Activated CD4-positive, alpha-beta T cell treated with anti-CD3 and anti-CD28 coated beads for 48 hours (primary cell): Measurements from ENCODE around the gene PLXND1.
"Not testable (repeated sequence)": the region's sequence is repeated elsewhere in the genome, so short reads cannot be mapped to it uniquely, and the experiment has no call there.

Source experiments
- DNase-seq: peaks from one replicate; pipeline ENCODE4 v3.0.0-alpha.2; 2020

The PLXND1 gene, protein sequence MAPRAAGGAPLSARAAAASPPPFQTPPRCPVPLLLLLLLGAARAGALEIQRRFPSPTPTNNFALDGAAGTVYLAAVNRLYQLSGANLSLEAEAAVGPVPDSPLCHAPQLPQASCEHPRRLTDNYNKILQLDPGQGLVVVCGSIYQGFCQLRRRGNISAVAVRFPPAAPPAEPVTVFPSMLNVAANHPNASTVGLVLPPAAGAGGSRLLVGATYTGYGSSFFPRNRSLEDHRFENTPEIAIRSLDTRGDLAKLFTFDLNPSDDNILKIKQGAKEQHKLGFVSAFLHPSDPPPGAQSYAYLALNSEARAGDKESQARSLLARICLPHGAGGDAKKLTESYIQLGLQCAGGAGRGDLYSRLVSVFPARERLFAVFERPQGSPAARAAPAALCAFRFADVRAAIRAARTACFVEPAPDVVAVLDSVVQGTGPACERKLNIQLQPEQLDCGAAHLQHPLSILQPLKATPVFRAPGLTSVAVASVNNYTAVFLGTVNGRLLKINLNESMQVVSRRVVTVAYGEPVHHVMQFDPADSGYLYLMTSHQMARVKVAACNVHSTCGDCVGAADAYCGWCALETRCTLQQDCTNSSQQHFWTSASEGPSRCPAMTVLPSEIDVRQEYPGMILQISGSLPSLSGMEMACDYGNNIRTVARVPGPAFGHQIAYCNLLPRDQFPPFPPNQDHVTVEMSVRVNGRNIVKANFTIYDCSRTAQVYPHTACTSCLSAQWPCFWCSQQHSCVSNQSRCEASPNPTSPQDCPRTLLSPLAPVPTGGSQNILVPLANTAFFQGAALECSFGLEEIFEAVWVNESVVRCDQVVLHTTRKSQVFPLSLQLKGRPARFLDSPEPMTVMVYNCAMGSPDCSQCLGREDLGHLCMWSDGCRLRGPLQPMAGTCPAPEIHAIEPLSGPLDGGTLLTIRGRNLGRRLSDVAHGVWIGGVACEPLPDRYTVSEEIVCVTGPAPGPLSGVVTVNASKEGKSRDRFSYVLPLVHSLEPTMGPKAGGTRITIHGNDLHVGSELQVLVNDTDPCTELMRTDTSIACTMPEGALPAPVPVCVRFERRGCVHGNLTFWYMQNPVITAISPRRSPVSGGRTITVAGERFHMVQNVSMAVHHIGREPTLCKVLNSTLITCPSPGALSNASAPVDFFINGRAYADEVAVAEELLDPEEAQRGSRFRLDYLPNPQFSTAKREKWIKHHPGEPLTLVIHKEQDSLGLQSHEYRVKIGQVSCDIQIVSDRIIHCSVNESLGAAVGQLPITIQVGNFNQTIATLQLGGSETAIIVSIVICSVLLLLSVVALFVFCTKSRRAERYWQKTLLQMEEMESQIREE (N-terminal part only)

DNA sequence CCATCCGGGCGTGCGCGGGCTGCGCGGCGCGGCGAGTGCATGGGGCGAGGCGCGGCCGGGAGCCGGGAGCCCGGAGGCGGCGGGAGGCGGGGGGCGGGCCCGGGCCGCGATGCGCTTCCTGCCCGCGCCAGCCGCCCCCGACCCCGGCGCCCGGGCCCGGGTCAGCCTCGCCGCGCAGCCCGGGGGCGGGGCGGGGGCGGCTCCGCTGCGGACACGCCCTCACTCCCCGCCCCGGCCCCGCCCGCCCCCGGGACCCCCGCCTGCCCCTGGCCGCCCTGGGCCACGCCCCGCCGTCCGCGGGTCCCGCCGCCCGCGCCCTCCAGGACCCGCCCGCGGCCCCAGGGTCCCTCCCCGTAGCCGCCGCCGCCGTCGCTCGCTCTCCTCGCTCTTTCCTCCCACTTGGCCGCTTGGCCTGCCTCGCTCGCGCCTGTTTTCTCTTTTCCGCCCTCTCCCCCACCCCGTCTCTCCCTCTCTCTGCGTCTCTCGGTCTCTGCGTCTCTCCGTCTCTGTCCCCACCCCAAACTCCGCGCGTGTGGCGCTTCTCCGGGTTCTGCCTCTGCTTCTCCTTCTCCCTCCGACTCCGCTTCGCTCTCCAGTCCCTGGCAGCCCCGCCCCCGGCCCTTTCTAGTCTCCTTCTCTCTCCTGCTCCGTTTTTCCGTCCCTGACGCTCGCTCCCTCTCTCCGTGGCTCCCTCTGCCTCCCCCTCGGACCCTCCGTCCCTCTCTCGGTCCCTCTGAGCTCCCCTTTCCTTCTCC is at the start of gene PLXND1:
Gene PLXND1, minus strand, starts transcription at position 41 of the 755 bp plus-strand sequence. Its CDS starts 37 bp downstream, at position 4.
- peak; percentile 35 for DNase-seq

DNA sequence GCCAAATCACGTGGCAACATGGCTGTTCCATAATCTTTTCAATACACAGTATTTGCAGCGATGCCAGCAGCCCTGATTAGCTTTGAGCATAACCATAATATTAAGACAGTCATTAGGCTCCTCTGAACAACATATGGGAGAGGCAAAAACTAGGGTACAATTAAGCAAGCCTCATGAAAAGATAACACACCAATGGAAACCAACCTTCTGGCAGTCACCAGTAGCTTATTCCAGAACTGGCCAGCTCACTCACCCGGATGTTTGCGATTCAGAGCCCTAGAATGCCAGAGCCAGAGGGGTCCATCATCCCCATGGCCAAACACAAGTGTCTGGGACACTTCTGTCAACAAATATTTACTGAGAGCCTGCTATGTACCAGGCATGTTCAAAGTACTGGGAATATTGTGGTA is 48.8 kb upstream of the PLXND1 start:
- no peak for DNase-seq

DNA sequence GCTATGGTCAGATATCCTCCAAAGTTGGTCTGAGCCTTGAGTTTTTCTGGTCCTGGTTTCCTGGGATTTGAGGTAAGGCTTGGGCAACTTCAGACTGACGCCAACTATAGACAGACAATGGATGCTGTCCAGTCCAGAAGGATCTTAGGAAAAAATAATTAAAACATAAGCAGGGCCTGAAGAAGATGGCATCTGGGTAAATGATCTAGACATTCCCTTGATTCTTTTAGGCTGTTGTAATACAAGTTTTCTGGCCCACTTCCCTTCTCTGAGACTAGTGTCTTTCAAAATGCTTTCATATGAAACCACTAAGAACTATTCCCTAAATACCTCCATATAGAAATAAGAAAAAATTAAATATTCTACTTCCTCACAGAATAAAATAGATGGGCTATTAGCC is 47.7 kb upstream of the PLXND1 start:
- DNase-seq: no peak

DNA sequence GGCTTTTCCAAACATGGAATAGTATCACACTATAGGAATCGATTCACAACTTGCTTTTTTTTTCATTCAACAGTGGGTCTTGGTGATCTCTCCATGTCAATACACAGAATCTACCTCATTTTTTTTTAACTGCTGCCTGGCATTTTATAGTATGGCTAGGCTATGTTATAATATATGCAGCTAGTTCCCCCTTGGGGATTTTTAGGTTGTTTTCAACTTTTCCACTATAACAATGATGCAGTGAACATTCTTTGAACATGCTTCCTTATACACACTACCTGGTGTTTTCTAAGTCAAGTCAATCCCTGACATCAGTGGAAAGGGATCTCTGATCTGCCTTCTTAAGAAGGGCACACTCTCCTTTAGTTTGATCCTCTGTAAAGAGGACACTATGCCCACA is 46.5 kb upstream of the PLXND1 start:
- DNase-seq: no peak

DNA sequence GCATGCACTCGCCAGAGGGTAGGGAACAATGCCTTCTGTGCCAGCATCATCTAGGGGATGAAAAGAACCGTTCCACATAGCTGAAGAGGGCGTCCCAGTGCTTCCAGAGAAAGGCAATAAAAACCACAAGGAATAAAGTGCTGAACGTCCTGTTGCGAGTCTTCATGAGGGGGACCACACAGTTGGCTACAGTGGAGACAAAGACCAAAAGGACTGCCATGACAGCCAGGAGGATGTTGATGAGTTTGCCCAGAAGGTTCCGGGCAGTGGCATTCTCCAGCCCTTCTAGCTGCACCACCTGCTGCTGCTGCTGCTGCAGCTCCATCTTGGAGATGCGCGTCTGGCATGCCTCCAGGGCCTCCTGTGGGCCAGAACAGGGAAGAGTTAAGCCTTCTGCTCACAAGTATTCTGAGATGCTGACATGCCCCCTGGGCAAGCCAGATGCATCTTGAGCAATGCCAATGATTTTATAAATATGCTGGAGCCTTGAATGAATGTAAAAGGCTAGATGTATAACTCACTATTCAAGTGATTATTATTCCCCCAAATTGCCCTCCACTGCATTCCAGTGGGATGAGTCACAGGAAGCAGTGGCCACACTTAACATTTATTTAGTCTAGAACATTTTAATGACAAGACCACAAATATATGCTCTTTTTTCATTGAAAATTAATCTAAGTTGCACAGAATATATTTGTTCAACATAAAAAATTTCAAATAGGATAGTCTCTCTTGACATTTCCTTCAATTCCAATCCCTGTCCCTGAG is 45.1 kb upstream of the PLXND1 start:
- DNase-seq: no peak

DNA sequence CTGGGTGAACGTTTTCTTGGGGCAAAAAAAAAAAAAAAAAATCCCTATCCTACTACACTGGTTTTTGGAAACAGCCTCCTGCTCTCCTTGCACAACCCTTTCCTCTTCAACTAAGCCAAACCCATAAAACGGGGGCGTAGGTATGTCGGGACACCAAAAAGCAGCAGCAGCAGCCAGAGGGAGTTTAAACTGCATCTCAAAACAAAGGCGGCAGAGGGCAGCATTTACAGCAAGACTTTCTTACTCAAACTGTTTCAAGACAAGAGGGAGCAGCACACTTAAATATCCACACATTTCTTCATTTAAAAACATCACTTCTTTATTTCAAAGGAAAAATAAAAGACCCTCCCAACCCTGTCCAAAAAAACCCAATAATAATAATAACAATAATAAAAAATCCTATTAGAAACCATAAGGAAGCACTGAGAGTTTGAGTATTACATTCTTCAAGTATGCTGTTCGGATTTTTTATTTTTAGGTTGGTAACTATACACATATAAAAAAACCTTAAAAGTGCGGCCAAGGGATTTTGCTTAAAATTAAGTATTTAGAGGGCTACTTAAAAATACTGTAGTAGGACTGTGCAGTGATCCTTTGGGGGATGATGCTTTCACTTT is 43.9 kb upstream of the PLXND1 start:
- DNase-seq: peak; percentile 74

DNA sequence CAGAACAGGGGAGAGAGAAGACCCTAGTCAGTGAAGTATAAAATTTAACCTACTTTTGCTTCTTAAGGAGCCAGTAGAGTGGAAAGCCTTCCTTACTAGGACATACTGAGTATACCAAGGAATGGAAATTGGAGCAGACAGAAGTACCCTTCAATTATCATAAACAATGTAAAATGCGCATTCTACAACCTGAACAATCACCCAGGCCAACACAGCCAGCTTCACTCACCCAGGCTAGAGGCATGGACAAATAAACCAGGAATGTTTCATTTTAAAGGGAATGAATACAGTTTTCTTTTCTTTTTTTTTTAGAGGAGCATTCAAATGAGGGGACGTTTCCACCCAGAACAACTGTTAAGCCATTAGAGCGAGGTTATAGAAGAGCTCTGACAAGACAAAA is 41.9 kb upstream of the PLXND1 start:
- DNase-seq: no peak

DNA sequence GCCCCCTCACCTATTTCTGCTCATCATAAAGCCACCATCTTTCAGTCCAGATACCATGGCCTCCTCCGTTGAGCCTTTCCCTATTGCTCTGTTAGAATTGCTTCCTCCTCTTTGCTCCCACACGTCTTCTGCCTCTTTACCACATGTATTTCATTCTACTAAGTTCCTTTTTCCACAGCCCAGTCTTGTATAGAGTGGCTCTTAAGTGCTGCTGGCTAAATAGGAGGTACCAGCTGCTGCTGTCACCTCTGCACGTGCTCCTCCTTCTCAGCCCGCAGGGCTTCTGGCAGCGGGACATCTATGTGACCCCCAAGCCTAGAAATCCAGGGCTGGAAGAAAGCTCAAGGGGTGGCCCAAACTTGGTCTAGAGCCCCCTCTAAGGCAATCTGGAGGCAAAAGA is 38.8 kb upstream of the PLXND1 start:
- no peak for DNase-seq

DNA sequence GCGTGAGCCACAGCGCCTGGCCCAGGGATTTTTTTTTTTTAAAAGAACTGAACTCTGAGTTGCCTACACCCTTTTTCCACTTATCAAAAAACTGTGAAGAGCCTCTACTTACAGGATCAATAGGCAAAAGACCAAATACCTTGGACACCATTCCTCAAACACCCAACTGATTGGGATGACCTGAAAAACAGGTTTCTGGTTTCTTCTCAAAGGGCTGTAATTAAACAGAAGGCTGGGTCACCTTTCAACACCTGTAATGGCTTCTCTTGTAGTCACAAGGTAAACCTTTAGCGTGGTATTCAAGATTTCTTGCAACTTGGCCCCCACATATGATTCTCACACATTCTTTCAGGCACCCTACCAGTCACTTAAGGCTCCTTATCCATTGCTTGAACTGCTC is 38.4 kb upstream of the PLXND1 start:
- no peak for DNase-seq

DNA sequence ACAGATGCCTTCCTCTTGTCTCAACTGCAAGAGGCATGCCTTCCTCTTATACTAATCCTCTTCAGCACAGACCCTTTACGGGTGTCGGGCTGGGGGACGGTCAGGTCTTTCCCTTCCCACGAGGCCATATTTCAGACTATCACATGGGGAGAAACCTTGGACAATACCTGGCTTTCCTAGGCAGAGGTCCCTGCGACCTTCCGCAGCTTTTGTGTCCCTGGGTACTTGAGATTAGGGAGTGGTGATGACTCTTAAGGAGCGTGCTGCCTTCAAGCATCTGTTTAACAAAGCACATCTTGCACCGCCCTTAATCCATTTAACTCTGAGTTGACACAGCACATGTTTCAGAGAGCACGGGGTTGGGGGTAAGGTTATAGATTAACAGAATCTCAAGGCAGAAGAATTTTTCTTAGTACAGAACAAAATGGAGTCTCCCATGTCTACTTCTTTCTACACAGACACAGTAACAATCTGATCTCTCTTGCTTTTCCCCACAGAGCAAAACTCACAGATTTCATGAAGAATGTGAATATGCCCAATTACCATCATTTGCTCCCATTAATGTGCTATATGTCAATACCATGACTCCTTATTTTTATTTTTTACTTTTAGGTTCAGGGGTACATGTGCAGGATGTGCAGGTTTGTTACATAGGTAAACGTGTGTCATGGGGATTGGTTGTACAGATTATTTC is 35.2 kb upstream of the PLXND1 start:
- not testable (repeated sequence) for DNase-seq

DNA sequence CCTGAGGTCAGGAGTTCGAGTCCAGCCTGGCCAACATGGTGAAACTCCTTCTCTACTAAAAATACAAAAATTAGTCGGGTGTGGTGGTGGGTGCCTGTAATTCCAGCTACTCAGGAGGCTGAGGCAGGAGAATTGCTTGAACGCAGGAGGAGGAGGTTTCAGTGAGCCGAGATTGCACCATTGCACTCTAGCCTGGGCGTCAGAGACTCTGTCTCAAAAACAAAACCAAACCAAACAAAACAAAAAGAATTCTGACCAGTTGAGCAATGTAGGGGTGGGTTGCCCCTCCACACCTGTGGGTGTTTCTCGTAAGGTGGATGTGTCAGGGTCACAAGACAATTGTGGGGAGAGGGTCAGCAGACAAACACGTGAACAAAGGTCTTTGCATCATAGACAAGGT is 34.5 kb upstream of the PLXND1 start:
- not testable (repeated sequence) for DNase-seq

DNA sequence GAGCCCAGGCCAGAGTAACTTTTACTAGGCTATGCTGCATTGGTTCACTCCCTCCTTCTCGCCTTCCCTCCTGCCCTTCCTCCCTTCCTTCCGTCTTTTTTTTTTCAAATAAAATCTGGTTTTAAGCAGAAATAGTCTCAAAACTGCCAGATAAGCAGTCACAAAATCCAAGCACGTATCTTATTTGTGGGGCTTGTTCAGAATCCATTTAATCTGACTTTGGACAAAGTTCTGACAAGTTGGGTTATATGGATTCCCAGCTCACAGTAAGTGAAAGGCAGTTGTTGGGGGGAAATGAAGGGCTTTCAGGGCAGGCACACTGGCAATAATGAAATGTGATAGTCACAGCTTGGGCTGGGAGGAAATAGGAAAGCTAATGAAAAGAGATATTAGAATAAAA is 32.0 kb upstream of the PLXND1 start:
- no peak for DNase-seq

DNA sequence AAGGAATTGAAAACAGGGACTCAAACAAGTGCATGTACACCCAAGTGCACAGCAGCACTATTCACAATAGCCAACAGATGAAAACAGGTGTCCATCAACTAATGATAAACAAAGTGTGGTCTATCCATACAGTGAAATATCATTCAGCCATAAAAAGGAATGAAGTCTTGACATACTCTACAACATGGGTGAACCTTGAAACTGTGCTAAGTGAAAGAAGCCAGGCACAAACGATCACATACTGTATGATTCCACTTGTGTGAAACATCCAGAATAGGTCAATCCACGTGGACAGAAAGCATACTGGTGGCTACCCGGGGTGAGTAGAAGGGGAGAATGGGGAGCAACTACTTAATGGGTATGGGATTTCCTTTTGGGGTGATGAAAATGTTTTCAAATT is 29.6 kb upstream of the PLXND1 start:
- no peak for DNase-seq

DNA sequence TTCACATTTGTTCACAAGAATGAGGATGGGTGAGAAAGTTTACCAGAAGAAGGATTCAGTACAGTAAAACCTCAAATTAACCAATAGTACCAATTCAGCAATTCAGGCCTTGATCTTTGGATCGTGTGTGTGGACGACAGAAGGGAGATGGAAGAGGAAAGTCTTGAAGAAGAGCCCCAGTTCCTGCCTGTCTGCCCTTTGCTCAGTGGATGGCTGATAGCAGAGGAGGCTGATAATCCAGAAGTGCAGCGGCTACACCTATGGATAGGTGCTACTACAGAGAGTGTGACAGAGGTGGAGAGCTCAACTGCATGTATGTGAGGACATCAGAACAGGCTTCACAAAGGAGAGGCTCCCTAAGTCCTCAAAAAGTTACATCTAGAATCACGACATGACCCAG is 29.2 kb upstream of the PLXND1 start:
- no peak for DNase-seq

DNA sequence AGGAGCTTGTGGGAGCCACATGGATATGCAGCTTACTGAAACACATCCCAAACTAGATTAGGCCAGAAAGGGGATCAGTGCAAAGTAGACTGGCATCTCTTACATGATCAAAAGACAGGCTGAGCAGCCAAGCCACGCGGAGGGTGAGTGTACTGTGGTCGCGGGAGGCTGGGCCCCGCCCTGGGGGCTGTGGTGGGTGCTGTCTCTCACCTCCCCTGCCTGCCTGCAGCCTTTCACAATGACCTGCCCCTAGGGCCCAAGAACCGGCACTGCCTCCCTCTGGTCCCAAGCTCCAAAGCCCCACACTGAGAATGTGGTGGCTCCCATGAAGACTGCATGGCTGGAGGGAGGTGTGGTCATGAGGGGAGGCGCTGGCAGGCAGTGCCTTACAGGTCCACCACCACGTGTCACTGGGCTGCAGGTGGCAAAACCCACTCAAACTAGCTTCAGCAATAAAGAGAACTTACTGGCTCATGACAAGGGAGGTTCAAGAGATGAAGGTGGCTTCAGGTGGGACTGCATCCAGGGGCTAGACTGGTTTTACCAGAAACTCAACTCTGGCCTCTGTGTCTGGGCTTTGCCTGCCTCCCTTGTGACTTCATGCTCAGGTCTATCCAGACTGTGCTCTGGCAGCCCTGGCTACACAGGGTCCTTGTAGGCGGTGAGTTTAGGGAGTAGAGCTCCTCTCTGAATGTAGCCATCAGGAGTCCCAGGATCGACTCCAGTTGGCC is 27.4 kb upstream of the PLXND1 start:
- no peak for DNase-seq

DNA sequence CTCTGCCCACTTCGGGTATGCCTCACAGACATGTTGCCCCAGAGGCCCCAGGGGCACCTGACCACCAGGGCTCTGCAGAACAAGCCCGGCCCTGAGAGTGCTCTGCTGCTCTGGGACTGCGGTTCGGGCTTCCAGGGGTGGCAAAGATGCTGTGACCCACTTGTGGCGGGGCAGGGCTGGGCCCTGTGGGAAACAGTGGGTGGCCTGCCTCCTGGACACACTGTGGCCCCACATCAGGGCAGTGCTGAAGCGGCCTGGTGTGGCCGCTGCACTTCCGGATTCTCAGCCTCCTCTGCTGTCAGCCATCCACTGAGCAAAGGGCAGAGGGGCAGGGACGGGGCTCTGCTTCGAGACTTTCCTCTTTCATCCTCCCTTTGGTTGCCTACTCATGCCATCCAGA is 26.5 kb upstream of the PLXND1 start:
- no peak for DNase-seq

DNA sequence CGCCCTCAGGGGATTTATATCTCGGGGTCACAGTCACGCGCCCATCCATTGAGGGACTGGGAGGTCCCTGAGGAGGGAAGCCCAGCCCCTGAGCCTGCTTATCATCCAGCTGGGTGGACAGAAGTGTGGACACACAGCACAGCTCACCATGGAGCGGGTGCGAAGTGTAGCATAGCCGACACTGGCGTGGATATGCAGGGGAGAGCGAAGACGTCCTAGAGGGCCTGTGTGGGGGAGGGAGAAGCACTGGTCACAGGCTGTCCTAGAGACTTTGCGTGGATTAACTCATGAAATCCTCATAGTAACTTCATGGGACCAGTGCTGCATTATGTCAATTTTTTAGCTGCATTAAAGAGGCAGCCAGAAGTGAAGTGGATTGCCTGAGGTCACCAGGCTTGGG is 26.1 kb upstream of the PLXND1 start:
- no peak for DNase-seq

DNA sequence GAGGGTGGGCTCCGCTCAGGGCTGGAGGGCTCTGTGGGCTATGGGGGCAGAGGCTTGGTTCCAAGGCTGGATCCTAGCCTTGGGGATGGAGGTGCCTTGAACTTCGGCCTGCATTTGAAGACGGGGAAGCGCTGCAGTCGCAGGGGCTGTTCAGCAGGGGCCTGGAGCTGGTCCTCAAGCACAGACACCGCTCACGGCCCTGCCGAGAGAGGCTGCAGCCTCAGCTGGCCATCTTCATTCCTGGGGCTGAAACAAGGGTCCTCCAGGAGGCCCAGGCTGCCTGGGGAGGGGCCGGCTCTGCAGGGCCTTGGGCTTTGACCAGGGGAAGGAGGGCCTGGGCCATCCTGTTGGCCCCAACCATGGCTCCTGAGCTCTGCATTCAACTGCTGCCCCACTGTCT is 25.6 kb upstream of the PLXND1 start:
- no peak for DNase-seq

DNA sequence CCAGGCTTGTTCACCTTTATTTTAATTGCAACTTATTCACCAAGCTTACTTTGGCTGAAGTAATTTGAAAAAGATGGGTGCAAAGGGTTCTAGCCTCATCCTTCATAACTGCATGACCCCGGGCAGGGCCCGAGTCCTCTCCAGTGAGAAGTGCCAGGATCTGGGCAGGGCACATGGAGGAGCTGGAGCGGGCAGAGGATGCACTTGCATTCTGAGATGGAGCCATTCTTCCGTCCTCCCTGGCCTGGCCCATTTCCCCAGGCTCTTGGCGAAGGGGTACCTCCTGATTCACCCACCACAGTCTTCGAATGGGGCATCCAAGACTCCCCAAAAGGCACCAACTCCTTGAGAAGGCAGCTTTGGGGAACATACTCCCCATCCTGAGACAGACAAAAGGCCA is 22.5 kb upstream of the PLXND1 start:
- DNase-seq: no peak

DNA sequence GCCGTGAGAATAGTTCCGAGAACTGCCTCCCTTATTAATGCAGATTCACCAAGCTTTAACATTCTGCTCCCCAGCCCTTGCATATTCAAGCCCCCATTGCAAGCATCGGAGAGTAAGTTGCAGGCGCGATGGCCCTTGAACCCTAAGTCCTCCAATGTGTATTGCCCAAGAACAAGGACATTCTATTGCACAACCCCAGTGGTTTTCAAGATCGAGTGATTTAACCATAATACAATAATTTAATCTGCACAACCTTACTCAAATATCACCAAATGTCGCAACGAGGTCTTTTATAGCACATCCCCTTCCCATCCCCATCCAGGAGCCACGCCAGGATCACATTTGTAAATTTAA is 21.7 kb upstream of the PLXND1 start:
- DNase-seq: no peak
